MM.1S (cell line): ENCODE measurements around the gene TRIM42.

ENCODE experiments used
- DNase-seq: peaks from one replicate; pipeline ENCODE4 v3.0.0-alpha.2; 2015
- H2AFZ ChIP-seq: fragments of 300-600 bp; sonication (generic); 2 replicates; pipeline ENCODE4 v1.6.0; 2016; ENCODE audit warnings: antibody characterized with exemption, low read length
- H3F3A ChIP-seq: fragments of 300-600 bp; sonication (generic); 2 replicates; pipeline ENCODE4 v1.6.1; 2016; ENCODE audit warnings: mild to moderate bottlenecking, antibody characterized with exemption, low read length, moderate library complexity, mixed read lengths; ENCODE audit not compliant: insufficient read depth
- H3K27ac ChIP-seq: fragments of 300-600 bp; sonication (generic); 2 replicates; pipeline ENCODE4 v1.5.1; 2016; ENCODE audit warnings: mild to moderate bottlenecking, low read length
- H3K27me3 ChIP-seq: fragments of 300-600 bp; sonication (generic); replicated peaks from 2 replicates; pipeline ENCODE4 v1.6.0; 2016; ENCODE audit warnings: low read length; ENCODE audit not compliant: insufficient read depth
- H3K36me3 ChIP-seq: fragments of 300-600 bp; sonication (generic); replicated peaks from 2 replicates; pipeline ENCODE4 v1.6.1; 2016; ENCODE audit warnings: mild to moderate bottlenecking, low read length, mixed read lengths; ENCODE audit not compliant: insufficient read depth
- H3K4me1 ChIP-seq: fragments of 300-600 bp; sonication (generic); 2 replicates; pipeline ENCODE4 v1.6.1; 2016; ENCODE audit warnings: low read length, mixed read lengths
- H3K4me2 ChIP-seq: fragments of 300-600 bp; sonication (generic); 2 replicates; pipeline ENCODE4 v1.6.0; 2016; ENCODE audit warnings: low read depth, low read length
- H3K4me3 ChIP-seq: fragments of 300-600 bp; sonication (generic); 2 replicates; pipeline ENCODE4 v1.5.1; 2016; ENCODE audit warnings: low read length, mixed read lengths
- H3K79me2 ChIP-seq: fragments of 300-600 bp; sonication (generic); 2 replicates; pipeline ENCODE4 v1.6.1; 2016; ENCODE audit warnings: mixed run types, low read length, mixed read lengths
- H3K9ac ChIP-seq: fragments of 300-600 bp; sonication (generic); 2 replicates; pipeline ENCODE4 v1.6.1; 2016; ENCODE audit warnings: low read length, mixed read lengths
- H3K9me2 ChIP-seq: fragments of 300-600 bp; sonication (generic); replicated peaks from 2 replicates; pipeline ENCODE4 v1.6.1; 2016; ENCODE audit warnings: mild to moderate bottlenecking, low read length, mixed read lengths; ENCODE audit not compliant: insufficient read depth
- H3K9me3 ChIP-seq: fragments of 300-600 bp; sonication (generic); replicated peaks from 2 replicates; pipeline ENCODE4 v1.6.1; 2016; ENCODE audit warnings: mild to moderate bottlenecking, low read length, mixed read lengths; ENCODE audit not compliant: insufficient read depth
- H4K20me1 ChIP-seq: fragments of 300-600 bp; sonication (generic); 2 replicates; pipeline ENCODE4 v1.6.1; 2016; ENCODE audit warnings: mild to moderate bottlenecking, low read length, moderate library complexity, mixed read lengths; ENCODE audit not compliant: insufficient read depth
- EZH2 ChIP-seq: fragments of 300-600 bp; sonication (generic); optimal IDR thresholded peaks from 2 replicates; pipeline ENCODE3; 2017; ENCODE audit warnings: low read depth, mild to moderate bottlenecking, antibody characterized with exemption, low read length, mixed read lengths
- EZH2phosphoT487 ChIP-seq: fragments of 300-600 bp; sonication (generic); IDR thresholded peaks from 2 replicates; pipeline ENCODE4 v1.6.1; 2018; ENCODE audit warnings: antibody characterized with exemption, low read length
- TF ChIP-seq, protein P1 (sequence below): fragments of 300-600 bp; sonication (generic); IDR thresholded peaks from 2 replicates; pipeline ENCODE4 v1.5.1; 2016; ENCODE audit warnings: antibody characterized with exemption, low read length, mixed read lengths

The TRIM42 gene

GRCh38 chr3:140715035-140715434 lies 37.2 kb downstream of the TRIM42 start:
- no peak for DNase-seq
- Histone ChIP-seq H3K4me1 (no peaks in the 10 kb centered on the region; the same call in 1 of the 2 replicates), H3K9me2 (no peaks in the 10 kb centered on the region), H3K4me2 (no peak overlapping the region), H3F3A (no peaks in the 10 kb centered on the region), H3K79me2 (no peaks in the 10 kb centered on the region), H3K9ac (no peak overlapping the region), H3K36me3 (no peaks in the 10 kb centered on the region), H4K20me1 (no peaks in the 10 kb centered on the region), H3K4me3 (no peak overlapping the region), H2AFZ (no peak overlapping the region), H3K27ac (no peak overlapping the region), H3K9me3 (no peaks in the 10 kb centered on the region), H3K27me3 (no peaks in the 10 kb centered on the region)
- TF ChIP-seq EZH2 = no peak
- TF ChIP-seq, protein P1, sequence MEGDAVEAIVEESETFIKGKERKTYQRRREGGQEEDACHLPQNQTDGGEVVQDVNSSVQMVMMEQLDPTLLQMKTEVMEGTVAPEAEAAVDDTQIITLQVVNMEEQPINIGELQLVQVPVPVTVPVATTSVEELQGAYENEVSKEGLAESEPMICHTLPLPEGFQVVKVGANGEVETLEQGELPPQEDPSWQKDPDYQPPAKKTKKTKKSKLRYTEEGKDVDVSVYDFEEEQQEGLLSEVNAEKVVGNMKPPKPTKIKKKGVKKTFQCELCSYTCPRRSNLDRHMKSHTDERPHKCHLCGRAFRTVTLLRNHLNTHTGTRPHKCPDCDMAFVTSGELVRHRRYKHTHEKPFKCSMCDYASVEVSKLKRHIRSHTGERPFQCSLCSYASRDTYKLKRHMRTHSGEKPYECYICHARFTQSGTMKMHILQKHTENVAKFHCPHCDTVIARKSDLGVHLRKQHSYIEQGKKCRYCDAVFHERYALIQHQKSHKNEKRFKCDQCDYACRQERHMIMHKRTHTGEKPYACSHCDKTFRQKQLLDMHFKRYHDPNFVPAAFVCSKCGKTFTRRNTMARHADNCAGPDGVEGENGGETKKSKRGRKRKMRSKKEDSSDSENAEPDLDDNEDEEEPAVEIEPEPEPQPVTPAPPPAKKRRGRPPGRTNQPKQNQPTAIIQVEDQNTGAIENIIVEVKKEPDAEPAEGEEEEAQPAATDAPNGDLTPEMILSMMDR = no peak
- TF ChIP-seq EZH2phosphoT487 = no peak

GRCh38 chr3:140717921-140718320 lies 40.1 kb downstream of the TRIM42 start:
- no peak overlapping the region for H3K4me3 ChIP-seq
- TF ChIP-seq, protein P1 = no peak
- no peak for TF ChIP-seq EZH2phosphoT487
- TF ChIP-seq EZH2 = no peak
- no peaks in the 10 kb centered on the region for H3K27me3 ChIP-seq
- H4K20me1 ChIP-seq = no peaks in the 10 kb centered on the region
- H3K9me2 ChIP-seq = no peaks in the 10 kb centered on the region
- H3K27ac ChIP-seq = no peak overlapping the region
- no peaks in the 10 kb centered on the region for H3F3A ChIP-seq
- H3K9me3 ChIP-seq = no peaks in the 10 kb centered on the region
- no peaks in the 10 kb centered on the region for H3K79me2 ChIP-seq
- no peaks in the 10 kb centered on the region for H3K36me3 ChIP-seq
- no peak overlapping the region for H3K4me2 ChIP-seq
- no peaks in the 10 kb centered on the region for H3K4me1 ChIP-seq
- no peak overlapping the region for H2AFZ ChIP-seq
- no peak for DNase-seq
- H3K9ac ChIP-seq = no peak overlapping the region

- H3K27ac ChIP-seq = no peak overlapping the region
- no peaks in the 10 kb centered on the region for H3K9me3 ChIP-seq
- DNase-seq = no peak
- no peaks in the 10 kb centered on the region for H3K36me3 ChIP-seq
- H3K9ac ChIP-seq = no peak overlapping the region
- H3F3A ChIP-seq = no peaks in the 10 kb centered on the region
- no peaks in the 10 kb centered on the region for H3K9me2 ChIP-seq
- no peak overlapping the region for H3K4me3 ChIP-seq
- no peak overlapping the region for H2AFZ ChIP-seq
- no peaks in the 10 kb centered on the region for H3K79me2 ChIP-seq
- TF ChIP-seq EZH2phosphoT487 = no peak
- no peak for TF ChIP-seq EZH2
- TF ChIP-seq, protein P1 = no peak
- H3K4me2 ChIP-seq = no peak overlapping the region
- H4K20me1 ChIP-seq = no peaks in the 10 kb centered on the region
- H3K4me1 ChIP-seq = no peaks in the 10 kb centered on the region
- H3K27me3 ChIP-seq = no peaks in the 10 kb centered on the region
Measured at GRCh38 chr3:140719841-140720614, 42.2 kb downstream of the TRIM42 start.
